IMR-90 (cell line): Measurements from ENCODE around the gene MACO1. TPM values are rescaled to one million over a fixed set of nuclear protein-coding genes. Genes with fewer than 3 reads are reported as not detected.

Source experiments
- ATAC-seq: fragments of 200-7000 bp; cut with Tn5 transposase; 2 replicates; pipeline ENCODE4 v1.9.1; 2020; ENCODE audit warnings: low read depth, mild to moderate bottlenecking, moderate library complexity
- BruUV-seq: library from RNA; stranded (reverse); fragments of 400-500 nt; replicated peaks from 2 replicates; lab custom pipeline; 2021; lab: Mats Ljungman, UMichigan
- CTCF ChIA-PET: fragments of 300-600 bp; formaldehyde crosslinking; extraction: SDS; loops from one replicate; lab custom pipeline; 2021; ENCODE audit warnings: antibody characterized with exemption; lab: Yijun Ruan, JAX
- POLR2A ChIA-PET: fragments of 300-600 bp; sonication (Branson Sonifier 250); formaldehyde crosslinking; loops from one replicate; lab custom pipeline; 2022; ENCODE audit warnings: antibody characterized with exemption; ENCODE audit not compliant: unreplicated experiment; lab: Charles Lee
- DNase-seq: peaks from one replicate; pipeline ENCODE4 v3.0.0; 2013
- H2AFZ ChIP-seq: replicated peaks from 2 replicates; pipeline ENCODE3; 2013; ENCODE audit warnings: low read length, mild to moderate bottlenecking; ENCODE audit not compliant: poor library complexity
- H2AK5ac ChIP-seq: 2 replicates; pipeline ENCODE4 v1.6.1; 2013; ENCODE audit warnings: low read depth, low read length, inconsistent platforms
- H2AK9ac ChIP-seq: replicated peaks from 2 replicates; pipeline ENCODE3; 2013; ENCODE audit warnings: mild to moderate bottlenecking, low read depth, low read length, moderate library complexity; ENCODE audit not compliant: poor library complexity
- H2BK120ac ChIP-seq: 2 replicates; pipeline ENCODE4 v1.6.1; 2013; ENCODE audit warnings: low read depth, low read length, inconsistent platforms
- H2BK15ac ChIP-seq: 3 replicates; pipeline ENCODE4 v1.6.1; 2013; ENCODE audit warnings: low read depth, low read length, inconsistent platforms
- H2BK20ac ChIP-seq: 2 replicates; pipeline ENCODE4 v1.6.1; 2013; ENCODE audit warnings: low read depth, mild to moderate bottlenecking, inconsistent platforms, low read length, moderate library complexity
- H2BK5ac ChIP-seq: 2 replicates; pipeline ENCODE4 v1.6.1; 2013; ENCODE audit warnings: mild to moderate bottlenecking, low read depth, low read length, inconsistent platforms; ENCODE audit not compliant: poor library complexity, severe bottlenecking
- H3K14ac ChIP-seq: replicated peaks from 2 replicates; pipeline ENCODE4 v1.6.1; 2013; ENCODE audit warnings: low read depth, low read length, inconsistent platforms
- H3K18ac ChIP-seq: 2 replicates; pipeline ENCODE4 v1.6.1; 2013; ENCODE audit warnings: low read depth, low read length, control low read depth
- H3K23ac ChIP-seq: 2 replicates; pipeline ENCODE4 v1.6.1; 2013; ENCODE audit warnings: low read depth, low read length, inconsistent platforms
- H3K27ac ChIP-seq: 2 replicates; pipeline ENCODE4 v1.5.1; 2013; ENCODE audit warnings: mild to moderate bottlenecking, control low read depth, low read length; ENCODE audit not compliant: insufficient read depth
- H3K27me3 ChIP-seq: 2 replicates; pipeline ENCODE4 v1.6.1; 2013; ENCODE audit warnings: low read length; ENCODE audit not compliant: control insufficient read depth, insufficient read depth
- H3K36me3 ChIP-seq: 2 replicates; pipeline ENCODE4 v1.6.1; 2013; ENCODE audit warnings: low read length, mixed read lengths; ENCODE audit not compliant: control insufficient read depth, insufficient read depth
- H3K4ac ChIP-seq: 2 replicates; pipeline ENCODE4 v1.6.1; 2013; ENCODE audit warnings: low read depth, low read length, inconsistent platforms
- H3K4me1 ChIP-seq: 2 replicates; pipeline ENCODE4 v1.6.1; 2013; ENCODE audit warnings: low read length, mixed read lengths; ENCODE audit not compliant: control insufficient read depth, insufficient read depth
- H3K4me2 ChIP-seq: 2 replicates; pipeline ENCODE4 v1.6.1; 2013; ENCODE audit warnings: low read depth, mild to moderate bottlenecking, control low read depth, low read length, moderate library complexity
- H3K4me3 ChIP-seq: 2 replicates; pipeline ENCODE4 v1.5.1; 2013; ENCODE audit warnings: low read depth, mild to moderate bottlenecking, control low read depth, low read length, moderate library complexity; ENCODE audit not compliant: insufficient read depth
- H3K56ac ChIP-seq: 2 replicates; pipeline ENCODE4 v1.6.1; 2013; ENCODE audit warnings: low read length, inconsistent platforms; ENCODE audit not compliant: insufficient read depth; ENCODE audit errors: extremely low read depth
- H3K79me1 ChIP-seq, 2 experiments: 2 replicates each; pipeline ENCODE4 v1.6.1; 2013; ENCODE audit warnings: low read length in 2 of 2, inconsistent platforms in 1 of 2, low read depth in 1 of 2
- H3K9ac ChIP-seq: 2 replicates; pipeline ENCODE4 v1.6.1; 2013; ENCODE audit warnings: low read depth, low read length, control low read depth
- H3K9me1 ChIP-seq: 2 replicates; pipeline ENCODE4 v1.6.1; 2013; ENCODE audit warnings: low read length, inconsistent platforms; ENCODE audit not compliant: insufficient read depth
- H3K9me3 ChIP-seq: 2 replicates; pipeline ENCODE4 v1.6.1; 2013; ENCODE audit warnings: low read length; ENCODE audit not compliant: control insufficient read depth, insufficient read depth
- H4K20me1 ChIP-seq: 2 replicates; pipeline ENCODE4 v1.6.1; 2013; ENCODE audit warnings: low read length, inconsistent platforms; ENCODE audit not compliant: insufficient read depth
- H4K5ac ChIP-seq: 2 replicates; pipeline ENCODE4 v1.6.1; 2013; ENCODE audit warnings: mild to moderate bottlenecking, low read depth, low read length, control low read depth
- H4K8ac ChIP-seq, 2 experiments: 2 replicates each; pipeline ENCODE4 v1.6.1; 2013; ENCODE audit warnings: low read depth in 2 of 2, low read length in 2 of 2, control low read depth in 1 of 2, inconsistent platforms in 1 of 2
- H4K91ac ChIP-seq: 2 replicates; pipeline ENCODE4 v1.6.1; 2013; ENCODE audit warnings: low read depth, low read length, inconsistent platforms; ENCODE audit not compliant: insufficient read depth
- BHLHE40 ChIP-seq: fragments of 150-350 bp; IDR thresholded peaks from 2 replicates; pipeline ENCODE4 v1.6.1; 2016; ENCODE audit warnings: mild to moderate bottlenecking, low read depth, low read length
- CEBPB ChIP-seq: IDR thresholded peaks from 2 replicates; pipeline ENCODE4 v1.6.1; 2012; ENCODE audit warnings: low read depth, low read length, improper control_type of control experiment
- FOS ChIP-seq: fragments of 150-350 bp; IDR thresholded peaks from 2 replicates; pipeline ENCODE4 v1.6.1; 2016; ENCODE audit warnings: low read depth, low read length
- WGBS, 2 experiments: methylation state at CpG; one replicate each; pipeline versions ENCODE4 v1.1.5 to v1.1.7; 2013; ENCODE audit warnings: missing lambda C conversion rate in 2 of 2; ENCODE audit not compliant: insufficient read length in 1 of 2; ENCODE audit errors: extremely low coverage in 2 of 2; 5-methylcytosine and 5-hydroxymethylcytosine counted together
- dilution Hi-C: fragments of 300-500 bp; cut with HindIII; formaldehyde crosslinking; loops from one replicate; pipeline ENCODE4 v1.14.3; 2018; ENCODE audit warnings: low sequenced_read_pairs; ENCODE audit not compliant: unreplicated experiment
- in situ Hi-C: fragments of 300-500 bp; cut with MboI; formaldehyde crosslinking; loops from 3 replicates; pipeline ENCODE4 v1.14.3; 2019; ENCODE audit warnings: low sequenced_read_pairs, inconsistent platforms, mixed read lengths
- intact Hi-C: fragments of 100-400 bp; cut with micrococcal nuclease; formaldehyde crosslinking; loops from 2 replicates; pipeline ENCODE4 v1.10.0; 2022
- polyA plus RNA-seq, 3 experiments: library from polyadenylated mRNA; depleted of rRNA; stranded (reverse); fragments of >200 nt; gene quantifications; 2 replicates each; pipeline ENCODE4 v1.2.3, GENCODE V29; 2012; ENCODE audit warnings: low replicate concordance in 1 of 3
- total RNA-seq: library from RNA; depleted of rRNA; stranded (reverse); fragments of >200 nt; gene quantifications from 2 replicates; pipeline ENCODE4 v1.2.3, GENCODE V29; 2012

The MACO1 gene
- total and polyA plus RNA-seq, 2 of the 4 experiments (the other 2 are of a cell fraction) = 6.8 to 12.7 TPM

GRCh38 chr1:25519624-25520023 is 88.9 kb downstream of the MACO1 start:
- ATAC-seq = no peak
- Histone ChIP-seq H3K9me1 (peaks cover 6% of the 10 kb centered on the region; the same call in 1 of the 2 replicates), H3K9ac (no peak overlapping the region), H3K4me1 (no peaks in the 10 kb centered on the region; the same call in 1 of the 2 replicates), H3K23ac (no peak overlapping the region), H2BK15ac (no peak overlapping the region), H4K20me1 (no peaks in the 10 kb centered on the region), H2BK5ac (no peak overlapping the region), H2AK9ac (no peak overlapping the region), H2BK20ac (no peak overlapping the region), H3K36me3 (no peaks in the 10 kb centered on the region), H2AFZ (peak overlapping the region; percentile 43), H3K14ac (no peak overlapping the region), H3K79me1 (no peaks in the 10 kb centered on the region), H2BK120ac (no peak overlapping the region), H3K27me3 (peaks cover 14% of the 10 kb centered on the region), H4K5ac (no peak overlapping the region), H3K4me2 (no peak overlapping the region), H4K8ac (no peak overlapping the region), H3K18ac (no peak overlapping the region), H3K56ac (no peak overlapping the region), H2AK5ac (no peak overlapping the region), H4K91ac (no peak overlapping the region), H3K9me3 (peaks cover 2% of the 10 kb centered on the region; the same call in 1 of the 2 replicates), H3K4ac (no peak overlapping the region), H3K27ac (no peak overlapping the region), H3K4me3 (no peak overlapping the region)
- intact Hi-C loops (loop anchor here (5.0 to 10.0 kb wide), 4 partner anchors 87 to 277 kb away; partner anchors contain the start of gene MACO1), dilution Hi-C loops (no loop called here), in situ Hi-C loops (loop anchor here (10.0 to 25.0 kb wide), 2 partner anchors 107 to 235 kb away; partner anchors contain the start of gene RHCE)
- no TSS peak for BruUV-seq
- TF ChIP-seq FOS = peak; percentile 60
- peak; percentile 73 for TF ChIP-seq BHLHE40
- TF ChIP-seq CEBPB = no peak
- WGBS, 2 experiments = 60% methylated on average over 1 of the region's 5 CpGs; no CpG with 5 or more reads in 1 of the 2 experiments
- DNase-seq = peak; percentile 84
- POLR2A ChIA-PET = no interaction called here
- CTCF ChIA-PET = interaction anchor here (0.6 kb wide), 1 partner anchor 71 kb away, joined by 5 read pairs; no protein-coding TSS in a partner anchor
